Mammary epithelial cell (primary cell): ENCODE data around the gene DYNC2H1.

ENCODE experiments used
- EZH2 ChIP-seq: IDR thresholded peaks from 2 replicates; pipeline ENCODE4 v1.6.1; 2012; ENCODE audit warnings: low read length, inconsistent platforms, borderline replicate concordance
- TF ChIP-seq, protein P1 (sequence below), 2 donors: IDR thresholded peaks in 1 of 2; conservative IDR thresholded peaks in 1 of 2; 2 replicates each; pipeline ENCODE4 v1.5.1; 2011 to 2012; ENCODE audit warnings: inconsistent platforms in 2 of 2, low read length in 2 of 2, mild to moderate bottlenecking in 2 of 2, control low read depth in 1 of 2, low read depth in 1 of 2; ENCODE audit not compliant: insufficient read depth in 1 of 2; ENCODE audit errors: extremely low read depth in 1 of 2

GRCh38 chr11:103086461-103086860, 22.8 kb upstream of the DYNC2H1 start:
- TF ChIP-seq EZH2 = no peak
- TF ChIP-seq, protein P1, sequence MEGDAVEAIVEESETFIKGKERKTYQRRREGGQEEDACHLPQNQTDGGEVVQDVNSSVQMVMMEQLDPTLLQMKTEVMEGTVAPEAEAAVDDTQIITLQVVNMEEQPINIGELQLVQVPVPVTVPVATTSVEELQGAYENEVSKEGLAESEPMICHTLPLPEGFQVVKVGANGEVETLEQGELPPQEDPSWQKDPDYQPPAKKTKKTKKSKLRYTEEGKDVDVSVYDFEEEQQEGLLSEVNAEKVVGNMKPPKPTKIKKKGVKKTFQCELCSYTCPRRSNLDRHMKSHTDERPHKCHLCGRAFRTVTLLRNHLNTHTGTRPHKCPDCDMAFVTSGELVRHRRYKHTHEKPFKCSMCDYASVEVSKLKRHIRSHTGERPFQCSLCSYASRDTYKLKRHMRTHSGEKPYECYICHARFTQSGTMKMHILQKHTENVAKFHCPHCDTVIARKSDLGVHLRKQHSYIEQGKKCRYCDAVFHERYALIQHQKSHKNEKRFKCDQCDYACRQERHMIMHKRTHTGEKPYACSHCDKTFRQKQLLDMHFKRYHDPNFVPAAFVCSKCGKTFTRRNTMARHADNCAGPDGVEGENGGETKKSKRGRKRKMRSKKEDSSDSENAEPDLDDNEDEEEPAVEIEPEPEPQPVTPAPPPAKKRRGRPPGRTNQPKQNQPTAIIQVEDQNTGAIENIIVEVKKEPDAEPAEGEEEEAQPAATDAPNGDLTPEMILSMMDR (conservative IDR thresholded peaks at IDR 0.05 in 1 of 2, IDR thresholded peaks at IDR 0.05 in 1 of 2; ENCODE audit: extremely low read depth in 1 of 2, insufficient read depth in 1 of 2, low read depth in 1 of 2, low read length in 2 of 2) = no peak
